Adrenal gland (tissue), 12 donors: ENCODE data around the gene FKBP1B. TPM values are rescaled to one million over a fixed set of nuclear protein-coding genes. Genes with fewer than 3 reads are reported as not detected.

Experiments
- DNase-seq, 7 donors: peaks; one replicate each; pipeline ENCODE4 v3.0.0-alpha.2; 2019 to 2020
- H3K27ac ChIP-seq, 5 donors: fragments of 200-600 bp; sonication (generic) in 4 of 5; 1 replicate in 3 of 5; 2 replicates in 2 of 5; pipeline versions ENCODE4 v1.5.1 to v1.8.0; 2016 to 2020; ENCODE audit warnings: mild to moderate bottlenecking in 1 of 5
- H3K27me3 ChIP-seq: fragments of 200-600 bp; 2 replicates; pipeline ENCODE4 v1.8.0; 2021
- H3K36me3 ChIP-seq, 2 donors: fragments of 200-600 bp; replicated peaks in 1 of 2; 1 replicate in 1 of 2; 2 replicates in 1 of 2; pipeline versions ENCODE4 v1.5.1 to v1.8.0; 2018 to 2022
- H3K4me1 ChIP-seq, 2 donors: fragments of 200-600 bp; replicated peaks in 1 of 2; 1 replicate in 1 of 2; 2 replicates in 1 of 2; pipeline versions ENCODE4 v1.5.1 to v1.8.0; 2018 to 2021
- H3K4me3 ChIP-seq, 4 donors: fragments of 200-600 bp; sonication (generic) in 3 of 4; one replicate each; pipeline ENCODE4 v1.5.1; 2016 to 2018
- H3K9me3 ChIP-seq, 3 donors: fragments of 200-600 bp; sonication (generic) in 1 of 3; replicated peaks in 1 of 3; 1 replicate in 2 of 3; 2 replicates in 1 of 3; pipeline versions ENCODE4 v1.5.1 to v1.8.0; 2016 to 2021
- CTCF ChIP-seq, 6 experiments: fragments of 450-650 bp in 4 of 6; fragments of 200-600 bp in 2 of 6; sonication (generic) in 1 of 6; IDR thresholded peaks; 1 replicate in 5 of 6; 2 replicates in 1 of 6; pipeline versions ENCODE4 v1.5.1 to v1.8.0; 2016 to 2021; ENCODE audit warnings: antibody characterized with exemption in 6 of 6, mild to moderate bottlenecking in 2 of 6, moderate library complexity in 1 of 6
- POLR2A ChIP-seq, 2 donors: fragments of 450-650 bp; IDR thresholded peaks; one replicate each; pipeline ENCODE4 v1.6.1; 2017; ENCODE audit warnings: antibody characterized with exemption in 2 of 2, mild to moderate bottlenecking in 2 of 2, moderate library complexity in 1 of 2
- WGBS, 4 donors: extraction: QIAGEN DNeasy Blood & Tissue Kit in 2 of 4; methylation state at CpG; one replicate each; pipeline versions ENCODE4 v1.1.5 to v1.1.7; 2013 to 2017; 5-methylcytosine and 5-hydroxymethylcytosine counted together
- intact Hi-C, 2 donors: fragments of 100-400 bp; cut with DNase I; formaldehyde crosslinking; loops; one replicate each; pipeline versions ENCODE4 v1.14.1 to v1.15.0; 2022 to 2023
- polyA plus RNA-seq, 3 donors: library from polyadenylated mRNA; stranded (reverse); fragments of 200-250 nt in 2 of 3; fragments of 350-450 nt in 1 of 3; fragmentation: Illumina TruSeq in 1 of 3; extraction: RNeasy Lipid Tissue Mini Kit (QIAGEN cat#74804) in 1 of 3; gene quantifications; one replicate each; pipeline ENCODE4 v1.2.3, GENCODE V29; 2013 to 2014
- total RNA-seq, 9 donors: library from RNA; depleted of rRNA in 4 of 9; stranded (reverse); fragments of >200 nt in 4 of 9; fragments of 120-200 nt in 1 of 9; fragmentation: NEBNext Ultra II Directional in 1 of 9; extraction: Animal tissue kit (Norgen Biotek cat#: 25700) in 1 of 9; gene quantifications; one replicate each; pipeline versions ENCODE4 v1.1.0 to v1.2.4, GENCODE V29; 2013 to 2023
- donor health status: healthy with polysubstance abuse.
- donor health status: Bipolar disorder and iron deficiency.
- donor health status: DM: yes; HTN: yes; CAD: no.
- donor health status: DM: no; HTN: no; CAD: no.
- donor health status: DM: no; HTN: no; CAD: no.
- donor health status: DM: yes; HTN: yes; CAD: no.

The FKBP1B gene
- total and polyA plus RNA-seq, 12 donors, result 3.7 to 18.2 (median 6.4) TPM

GRCh38 chr2:24016853-24017703 is 32.5 kb upstream of the FKBP1B start:
- no peaks in the 10 kb centered on the region for H3K36me3 ChIP-seq
- no peak for DNase-seq
- no peak for TF ChIP-seq POLR2A (IDR thresholded peaks at IDR 0.05)
- TF ChIP-seq CTCF (IDR thresholded peaks at IDR 0.05), result no peak
- H3K4me3 ChIP-seq, result no peak overlapping the region
- no peaks in the 10 kb centered on the region for H3K4me1 ChIP-seq
- no peaks in the 10 kb centered on the region for H3K9me3 ChIP-seq
- H3K27me3 ChIP-seq, result no peaks in the 10 kb centered on the region
- no peak overlapping the region for H3K27ac ChIP-seq
- intact Hi-C loops, result no loop called here
- 91 to 96% (median 93%) methylated on average over 15 to 35 of the region's 35 CpGs for WGBS, 4 donors

GRCh38 chr2:24017711-24018110 is 31.8 kb upstream of the FKBP1B start:
- no peaks in the 10 kb centered on the region for H3K4me1 ChIP-seq
- no peaks in the 10 kb centered on the region for H3K36me3 ChIP-seq
- no peak overlapping the region for H3K4me3 ChIP-seq
- no peak overlapping the region for H3K27ac ChIP-seq
- DNase-seq, result no peak
- H3K9me3 ChIP-seq, result no peaks in the 10 kb centered on the region
- intact Hi-C loops, result no loop called here
- TF ChIP-seq CTCF (IDR thresholded peaks at IDR 0.05) (no peak), POLR2A (IDR thresholded peaks at IDR 0.05) (no peak)
- H3K27me3 ChIP-seq, result no peaks in the 10 kb centered on the region
- 83 to 90% (median 87%) methylated on average over 5 to 8 of the region's 8 CpGs for WGBS, 4 donors

GRCh38 chr2:24018241-24018640 is 31.3 kb upstream of the FKBP1B start:
- TF ChIP-seq CTCF (IDR thresholded peaks at IDR 0.05) (no peak), POLR2A (IDR thresholded peaks at IDR 0.05) (no peak)
- H3K27me3 ChIP-seq, result no peaks in the 10 kb centered on the region
- DNase-seq, result no peak
- no peaks in the 10 kb centered on the region for H3K4me1 ChIP-seq
- intact Hi-C loops, result no loop called here
- H3K27ac ChIP-seq, result no peak overlapping the region
- no peaks in the 10 kb centered on the region for H3K9me3 ChIP-seq
- no peak overlapping the region for H3K4me3 ChIP-seq
- no peaks in the 10 kb centered on the region for H3K36me3 ChIP-seq
- WGBS, 4 donors, result 87 to 93% (median 89%) methylated on average over 8 to 9 of the region's 9 CpGs

- no peak for DNase-seq
- WGBS, 4 donors, result 76 to 87% (median 82%) methylated on average over 3 to 5 of the region's 5 CpGs
- no peak overlapping the region for H3K4me3 ChIP-seq
- intact Hi-C loops, result no loop called here
- no peaks in the 10 kb centered on the region for H3K9me3 ChIP-seq
- no peaks in the 10 kb centered on the region for H3K4me1 ChIP-seq
- TF ChIP-seq POLR2A (IDR thresholded peaks at IDR 0.05) (no peak), CTCF (IDR thresholded peaks at IDR 0.05) (no peak)
- no peaks in the 10 kb centered on the region for H3K36me3 ChIP-seq
- no peaks in the 10 kb centered on the region for H3K27me3 ChIP-seq
- no peak overlapping the region for H3K27ac ChIP-seq
These were observed 29.8 kb upstream of the FKBP1B start for GRCh38 chr2:24019729-24020128.
